IMR-90 (cell line): Measurements from ENCODE around the gene ADAMTS18. TPM values are rescaled to one million over a fixed set of nuclear protein-coding genes. Genes with fewer than 3 reads are reported as not detected.

Experiments
- ATAC-seq: fragments of 200-7000 bp; cut with Tn5 transposase; 2 replicates; pipeline ENCODE4 v1.9.1; 2020; ENCODE audit warnings: low read depth, mild to moderate bottlenecking, moderate library complexity
- BruUV-seq: library from RNA; stranded (reverse); fragments of 400-500 nt; replicated peaks from 2 replicates; lab custom pipeline; 2021; lab: Mats Ljungman, UMichigan
- CTCF ChIA-PET: fragments of 300-600 bp; formaldehyde crosslinking; extraction: SDS; loops from one replicate; lab custom pipeline; 2021; ENCODE audit warnings: antibody characterized with exemption; lab: Yijun Ruan, JAX
- POLR2A ChIA-PET: fragments of 300-600 bp; sonication (Branson Sonifier 250); formaldehyde crosslinking; loops from one replicate; lab custom pipeline; 2022; ENCODE audit warnings: antibody characterized with exemption; ENCODE audit not compliant: unreplicated experiment; lab: Charles Lee
- DNase-seq: peaks from one replicate; pipeline ENCODE4 v3.0.0; 2013
- H2AFZ ChIP-seq: replicated peaks from 2 replicates; pipeline ENCODE3; 2013; ENCODE audit warnings: low read length, mild to moderate bottlenecking; ENCODE audit not compliant: poor library complexity
- H2AK5ac ChIP-seq: 2 replicates; pipeline ENCODE4 v1.6.1; 2013; ENCODE audit warnings: low read depth, low read length, inconsistent platforms
- H2AK9ac ChIP-seq: replicated peaks from 2 replicates; pipeline ENCODE3; 2013; ENCODE audit warnings: mild to moderate bottlenecking, low read depth, low read length, moderate library complexity; ENCODE audit not compliant: poor library complexity
- H2BK120ac ChIP-seq: 2 replicates; pipeline ENCODE4 v1.6.1; 2013; ENCODE audit warnings: low read depth, low read length, inconsistent platforms
- H2BK15ac ChIP-seq: 3 replicates; pipeline ENCODE4 v1.6.1; 2013; ENCODE audit warnings: low read depth, low read length, inconsistent platforms
- H2BK20ac ChIP-seq: 2 replicates; pipeline ENCODE4 v1.6.1; 2013; ENCODE audit warnings: low read depth, mild to moderate bottlenecking, inconsistent platforms, low read length, moderate library complexity
- H2BK5ac ChIP-seq: 2 replicates; pipeline ENCODE4 v1.6.1; 2013; ENCODE audit warnings: mild to moderate bottlenecking, low read depth, low read length, inconsistent platforms; ENCODE audit not compliant: poor library complexity, severe bottlenecking
- H3K14ac ChIP-seq: replicated peaks from 2 replicates; pipeline ENCODE4 v1.6.1; 2013; ENCODE audit warnings: low read depth, low read length, inconsistent platforms
- H3K18ac ChIP-seq: 2 replicates; pipeline ENCODE4 v1.6.1; 2013; ENCODE audit warnings: low read depth, low read length, control low read depth
- H3K23ac ChIP-seq: 2 replicates; pipeline ENCODE4 v1.6.1; 2013; ENCODE audit warnings: low read depth, low read length, inconsistent platforms
- H3K27ac ChIP-seq: 2 replicates; pipeline ENCODE4 v1.5.1; 2013; ENCODE audit warnings: mild to moderate bottlenecking, control low read depth, low read length; ENCODE audit not compliant: insufficient read depth
- H3K27me3 ChIP-seq: 2 replicates; pipeline ENCODE4 v1.6.1; 2013; ENCODE audit warnings: low read length; ENCODE audit not compliant: control insufficient read depth, insufficient read depth
- H3K36me3 ChIP-seq: 2 replicates; pipeline ENCODE4 v1.6.1; 2013; ENCODE audit warnings: low read length, mixed read lengths; ENCODE audit not compliant: control insufficient read depth, insufficient read depth
- H3K4ac ChIP-seq: 2 replicates; pipeline ENCODE4 v1.6.1; 2013; ENCODE audit warnings: low read depth, low read length, inconsistent platforms
- H3K4me1 ChIP-seq: 2 replicates; pipeline ENCODE4 v1.6.1; 2013; ENCODE audit warnings: low read length, mixed read lengths; ENCODE audit not compliant: control insufficient read depth, insufficient read depth
- H3K4me2 ChIP-seq: 2 replicates; pipeline ENCODE4 v1.6.1; 2013; ENCODE audit warnings: low read depth, mild to moderate bottlenecking, control low read depth, low read length, moderate library complexity
- H3K4me3 ChIP-seq: 2 replicates; pipeline ENCODE4 v1.5.1; 2013; ENCODE audit warnings: low read depth, mild to moderate bottlenecking, control low read depth, low read length, moderate library complexity; ENCODE audit not compliant: insufficient read depth
- H3K56ac ChIP-seq: 2 replicates; pipeline ENCODE4 v1.6.1; 2013; ENCODE audit warnings: low read length, inconsistent platforms; ENCODE audit not compliant: insufficient read depth; ENCODE audit errors: extremely low read depth
- H3K79me1 ChIP-seq, 2 experiments: 2 replicates each; pipeline ENCODE4 v1.6.1; 2013; ENCODE audit warnings: low read length in 2 of 2, inconsistent platforms in 1 of 2, low read depth in 1 of 2
- H3K9ac ChIP-seq: 2 replicates; pipeline ENCODE4 v1.6.1; 2013; ENCODE audit warnings: low read depth, low read length, control low read depth
- H3K9me1 ChIP-seq: 2 replicates; pipeline ENCODE4 v1.6.1; 2013; ENCODE audit warnings: low read length, inconsistent platforms; ENCODE audit not compliant: insufficient read depth
- H3K9me3 ChIP-seq: 2 replicates; pipeline ENCODE4 v1.6.1; 2013; ENCODE audit warnings: low read length; ENCODE audit not compliant: control insufficient read depth, insufficient read depth
- H4K20me1 ChIP-seq: 2 replicates; pipeline ENCODE4 v1.6.1; 2013; ENCODE audit warnings: low read length, inconsistent platforms; ENCODE audit not compliant: insufficient read depth
- H4K5ac ChIP-seq: 2 replicates; pipeline ENCODE4 v1.6.1; 2013; ENCODE audit warnings: mild to moderate bottlenecking, low read depth, low read length, control low read depth
- H4K8ac ChIP-seq, 2 experiments: 2 replicates each; pipeline ENCODE4 v1.6.1; 2013; ENCODE audit warnings: low read depth in 2 of 2, low read length in 2 of 2, control low read depth in 1 of 2, inconsistent platforms in 1 of 2
- H4K91ac ChIP-seq: 2 replicates; pipeline ENCODE4 v1.6.1; 2013; ENCODE audit warnings: low read depth, low read length, inconsistent platforms; ENCODE audit not compliant: insufficient read depth
- CEBPB ChIP-seq: IDR thresholded peaks from 2 replicates; pipeline ENCODE4 v1.6.1; 2012; ENCODE audit warnings: low read depth, low read length, improper control_type of control experiment
- CHD1 ChIP-seq: IDR thresholded peaks from 2 replicates; pipeline ENCODE4 v1.6.1; 2012; ENCODE audit warnings: low read depth, low read length, improper control_type of control experiment
- FOS ChIP-seq: fragments of 150-350 bp; IDR thresholded peaks from 2 replicates; pipeline ENCODE4 v1.6.1; 2016; ENCODE audit warnings: low read depth, low read length
- MAFK ChIP-seq: IDR thresholded peaks from 2 replicates; pipeline ENCODE4 v1.6.1; 2012; ENCODE audit warnings: low read depth, low read length, improper control_type of control experiment
- MAZ ChIP-seq: IDR thresholded peaks from 2 replicates; pipeline ENCODE4 v1.6.1; 2012; ENCODE audit warnings: low read depth, mild to moderate bottlenecking, low read length, improper control_type of control experiment, moderate library complexity, borderline replicate concordance
- MXI1 ChIP-seq: IDR thresholded peaks from 2 replicates; pipeline ENCODE4 v1.6.1; 2012; ENCODE audit warnings: low read depth, mild to moderate bottlenecking, low read length, moderate library complexity, borderline replicate concordance
- NFE2L2 ChIP-seq: fragments of 150-350 bp; IDR thresholded peaks from 2 replicates; pipeline ENCODE4 v1.6.1; 2016; ENCODE audit warnings: low read depth, mild to moderate bottlenecking, low read length
- POLR2A ChIP-seq: IDR thresholded peaks from 2 replicates; pipeline ENCODE4 v1.6.1; 2012; ENCODE audit warnings: mild to moderate bottlenecking, low read depth, low read length
- RAD21 ChIP-seq: IDR thresholded peaks from 2 replicates; pipeline ENCODE4 v1.6.1; 2012; ENCODE audit warnings: low read length, improper control_type of control experiment
- RCOR1 ChIP-seq: IDR thresholded peaks from 2 replicates; pipeline ENCODE4 v1.6.1; 2012; ENCODE audit warnings: mild to moderate bottlenecking, low read length, improper control_type of control experiment; ENCODE audit not compliant: insufficient replicate concordance
- RFX5 ChIP-seq: IDR thresholded peaks from 2 replicates; pipeline ENCODE4 v1.8.0; 2012; ENCODE audit warnings: low read depth, mild to moderate bottlenecking, low read length, moderate library complexity
- dilution Hi-C: fragments of 300-500 bp; cut with HindIII; formaldehyde crosslinking; loops from one replicate; pipeline ENCODE4 v1.14.3; 2018; ENCODE audit warnings: low sequenced_read_pairs; ENCODE audit not compliant: unreplicated experiment
- in situ Hi-C: fragments of 300-500 bp; cut with MboI; formaldehyde crosslinking; loops from 3 replicates; pipeline ENCODE4 v1.14.3; 2019; ENCODE audit warnings: low sequenced_read_pairs, inconsistent platforms, mixed read lengths
- intact Hi-C: fragments of 100-400 bp; cut with micrococcal nuclease; formaldehyde crosslinking; loops from 2 replicates; pipeline ENCODE4 v1.10.0; 2022
- polyA plus RNA-seq, 3 experiments: library from polyadenylated mRNA; depleted of rRNA; stranded (reverse); fragments of >200 nt; gene quantifications; 2 replicates each; pipeline ENCODE4 v1.2.3, GENCODE V29; 2012; ENCODE audit warnings: low replicate concordance in 1 of 3
- total RNA-seq: library from RNA; depleted of rRNA; stranded (reverse); fragments of >200 nt; gene quantifications from 2 replicates; pipeline ENCODE4 v1.2.3, GENCODE V29; 2012

Gene ADAMTS18
- total and polyA plus RNA-seq, 2 of the 4 experiments (the other 2 are of a cell fraction) = not detected

DNA sequence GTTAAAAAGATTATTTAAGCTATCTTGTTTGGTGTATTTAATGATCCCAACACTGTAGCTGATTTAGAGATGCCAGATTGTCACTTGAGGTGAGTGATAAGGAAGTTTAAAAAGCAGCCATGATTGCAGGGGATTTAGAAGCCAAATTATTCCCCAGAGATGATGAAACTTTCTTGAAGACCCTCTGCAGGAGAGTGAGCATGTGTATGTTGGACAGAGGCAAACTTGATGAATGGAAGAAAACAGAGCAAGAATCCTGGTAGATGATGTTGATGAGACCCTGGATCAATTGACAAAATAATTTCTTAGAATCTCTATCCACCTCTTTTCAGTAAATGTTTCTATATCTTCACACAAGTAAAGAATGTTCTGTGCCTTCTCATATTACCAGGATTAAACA is 14.4 kb upstream of the ADAMTS18 start:
- H3K4me1 ChIP-seq = no peaks in the 10 kb centered on the region
- no peak overlapping the region for H2BK120ac ChIP-seq
- H3K9ac ChIP-seq = no peak overlapping the region
- no peak overlapping the region for H4K5ac ChIP-seq
- H2AFZ ChIP-seq = no peak overlapping the region
- no peaks in the 10 kb centered on the region for H3K79me1 ChIP-seq
- H3K14ac ChIP-seq = no peak overlapping the region
- H3K4me3 ChIP-seq = no peak overlapping the region
- intact Hi-C loops (no loop called here), in situ Hi-C loops (no loop called here), dilution Hi-C loops (no loop called here)
- no peak overlapping the region for H3K18ac ChIP-seq
- TF ChIP-seq RAD21 (no peak), MAFK (no peak), CEBPB (no peak), FOS (no peak), RCOR1 (no peak), NFE2L2 (no peak), POLR2A (no peak), RFX5 (no peak), MAZ (no peak), MXI1 (no peak), CHD1 (no peak)
- no peak overlapping the region for H3K27ac ChIP-seq
- DNase-seq (no peak), ATAC-seq (no peak)
- H2BK5ac ChIP-seq = no peak overlapping the region
- H2BK15ac ChIP-seq = no peak overlapping the region
- no peaks in the 10 kb centered on the region for H3K9me1 ChIP-seq
- no peak overlapping the region for H3K4ac ChIP-seq
- no peaks in the 10 kb centered on the region for H3K9me3 ChIP-seq
- H2BK20ac ChIP-seq = no peak overlapping the region
- no peak overlapping the region for H3K23ac ChIP-seq
- H4K20me1 ChIP-seq = no peaks in the 10 kb centered on the region
- no peak overlapping the region for H3K4me2 ChIP-seq
- CTCF ChIA-PET = no interaction called here
- H3K56ac ChIP-seq = no peak overlapping the region
- H3K27me3 ChIP-seq = no peaks in the 10 kb centered on the region
- no peak overlapping the region for H2AK9ac ChIP-seq
- H4K8ac ChIP-seq = no peak overlapping the region
- BruUV-seq = no TSS peak
- no peak overlapping the region for H4K91ac ChIP-seq
- H2AK5ac ChIP-seq = no peak overlapping the region
- no peaks in the 10 kb centered on the region for H3K36me3 ChIP-seq
- POLR2A ChIA-PET = no interaction called here
